Cardiac ventricle fibroblast (primary cell): ENCODE results near the gene GSTCD. TPM values are rescaled to one million over a fixed set of nuclear protein-coding genes. Genes with fewer than 3 reads are reported as not detected.

Source experiments
- total RNA-seq: library from RNA; depleted of rRNA; stranded (reverse); fragments of >200 nt; gene quantifications from 2 replicates; pipeline ENCODE4 v1.2.3, GENCODE V29; 2015

The GSTCD gene
- total RNA-seq: 2.9 and 3.6 TPM in 2 replicates

GRCh38 chr4:105708181-105709080, at the start of gene GSTCD, which contains the start of gene INTS12:
GSTCD (plus strand) TSS chr4:105708784; CDS start chr4:105717614, 8,830 bp downstream.
INTS12 (minus strand) TSS chr4:105708689; CDS start chr4:105700005, 8,684 bp downstream.

GRCh38 chr4:105894660-105895582, 186.3 kb downstream of the GSTCD start, which contains the start of gene NPNT:
NPNT (plus strand) TSS chr4:105895471; CDS start chr4:105895653, 182 bp downstream.

Other genes with a start within 250 kb of the GSTCD start
- gene PPA2, start 234.7 kb upstream of the GSTCD start, total RNA-seq: 52.0 and 62.3 TPM in 2 replicates
- gene ARHGEF38, start 156.2 kb upstream of the GSTCD start, total RNA-seq: 0.15 TPM in 1 of 2 replicates, not detected in the other
- 9.8 and 18.8 TPM in 2 replicates for gene INTS12, start 95 bp upstream of the GSTCD start, total RNA-seq
- gene NPNT, start 186.7 kb downstream of the GSTCD start, total RNA-seq: under 0.01 and 0.29 TPM in 2 replicates